ENCODE data around the gene DDX1.

Gene DDX1

DNA sequence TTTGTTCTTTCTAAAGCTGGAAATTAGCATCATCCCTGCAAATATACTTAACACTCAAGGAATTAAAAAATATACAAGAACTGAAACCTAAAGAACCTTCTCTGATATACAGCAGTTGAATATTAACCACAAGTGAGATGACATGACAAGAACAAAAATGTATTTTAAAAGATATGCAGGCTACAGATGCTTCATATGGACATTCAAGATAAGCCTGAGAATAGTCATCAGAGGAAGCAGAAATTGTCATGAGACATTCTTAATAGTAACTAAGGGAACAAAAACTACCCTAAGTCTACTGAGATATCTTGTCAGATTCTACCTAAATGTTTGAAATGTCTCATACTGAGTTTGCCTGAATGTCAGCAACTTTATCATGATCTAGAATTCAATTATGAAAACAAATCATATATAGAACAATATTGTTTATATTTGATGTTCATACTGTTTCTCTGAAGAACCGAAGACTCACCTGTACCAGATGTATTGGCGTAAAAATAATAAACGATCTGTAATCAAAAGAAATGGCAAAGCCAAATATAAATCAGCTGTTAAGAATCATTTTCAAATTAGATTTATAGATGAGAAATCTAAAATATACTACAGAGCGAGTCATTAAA, 35.2 kb upstream of the DDX1 start:
- Histone ChIP-seq H3K4me1 (peaks cover 7% of the 10 kb centered on the region; the same call in 1 of the 2 replicates), H3K9me3 (no peaks in the 10 kb centered on the region), H3K27me3 (no peaks in the 10 kb centered on the region), H3K4me3 (ENCODE audit: low read depth, low read length) (no peak overlapping the region), H3K36me3 (peaks cover 7% of the 10 kb centered on the region)
- no peak for DNase-seq
- TF ChIP-seq, protein P1, sequence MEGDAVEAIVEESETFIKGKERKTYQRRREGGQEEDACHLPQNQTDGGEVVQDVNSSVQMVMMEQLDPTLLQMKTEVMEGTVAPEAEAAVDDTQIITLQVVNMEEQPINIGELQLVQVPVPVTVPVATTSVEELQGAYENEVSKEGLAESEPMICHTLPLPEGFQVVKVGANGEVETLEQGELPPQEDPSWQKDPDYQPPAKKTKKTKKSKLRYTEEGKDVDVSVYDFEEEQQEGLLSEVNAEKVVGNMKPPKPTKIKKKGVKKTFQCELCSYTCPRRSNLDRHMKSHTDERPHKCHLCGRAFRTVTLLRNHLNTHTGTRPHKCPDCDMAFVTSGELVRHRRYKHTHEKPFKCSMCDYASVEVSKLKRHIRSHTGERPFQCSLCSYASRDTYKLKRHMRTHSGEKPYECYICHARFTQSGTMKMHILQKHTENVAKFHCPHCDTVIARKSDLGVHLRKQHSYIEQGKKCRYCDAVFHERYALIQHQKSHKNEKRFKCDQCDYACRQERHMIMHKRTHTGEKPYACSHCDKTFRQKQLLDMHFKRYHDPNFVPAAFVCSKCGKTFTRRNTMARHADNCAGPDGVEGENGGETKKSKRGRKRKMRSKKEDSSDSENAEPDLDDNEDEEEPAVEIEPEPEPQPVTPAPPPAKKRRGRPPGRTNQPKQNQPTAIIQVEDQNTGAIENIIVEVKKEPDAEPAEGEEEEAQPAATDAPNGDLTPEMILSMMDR (IDR thresholded peaks at IDR 0.05; ENCODE audit: low read depth, low read length), result no peak

DNA sequence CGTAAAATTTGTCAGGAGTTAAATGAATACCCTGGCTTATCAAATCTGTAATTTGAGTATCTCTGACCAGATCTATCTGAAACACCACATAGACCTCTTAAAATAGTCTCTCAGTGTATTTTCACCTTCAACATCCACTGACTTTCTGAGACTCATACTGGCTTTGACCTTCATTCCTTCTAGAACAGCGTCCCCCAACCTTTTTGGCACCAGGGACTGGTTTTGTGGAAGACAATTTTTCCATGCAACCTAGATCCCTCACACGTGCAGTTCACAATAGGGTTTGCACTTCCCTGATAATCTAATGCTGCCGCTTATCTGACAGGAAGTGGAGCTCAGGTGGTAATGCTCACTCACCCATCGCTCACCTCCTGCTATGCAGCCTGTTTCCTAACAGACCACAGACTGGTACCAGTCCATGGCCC, 33.8 kb upstream of the DDX1 start:
- Histone ChIP-seq H3K9me3 (no peaks in the 10 kb centered on the region), H3K4me1 (peaks cover 12% of the 10 kb centered on the region; the same call in 1 of the 2 replicates), H3K27me3 (no peaks in the 10 kb centered on the region), H3K4me3 (ENCODE audit: low read depth, low read length) (no peak overlapping the region), H3K36me3 (peaks cover 5% of the 10 kb centered on the region)
- TF ChIP-seq, protein P1 (IDR thresholded peaks at IDR 0.05; ENCODE audit: low read depth, low read length), result no peak
- no peak for DNase-seq

DNA sequence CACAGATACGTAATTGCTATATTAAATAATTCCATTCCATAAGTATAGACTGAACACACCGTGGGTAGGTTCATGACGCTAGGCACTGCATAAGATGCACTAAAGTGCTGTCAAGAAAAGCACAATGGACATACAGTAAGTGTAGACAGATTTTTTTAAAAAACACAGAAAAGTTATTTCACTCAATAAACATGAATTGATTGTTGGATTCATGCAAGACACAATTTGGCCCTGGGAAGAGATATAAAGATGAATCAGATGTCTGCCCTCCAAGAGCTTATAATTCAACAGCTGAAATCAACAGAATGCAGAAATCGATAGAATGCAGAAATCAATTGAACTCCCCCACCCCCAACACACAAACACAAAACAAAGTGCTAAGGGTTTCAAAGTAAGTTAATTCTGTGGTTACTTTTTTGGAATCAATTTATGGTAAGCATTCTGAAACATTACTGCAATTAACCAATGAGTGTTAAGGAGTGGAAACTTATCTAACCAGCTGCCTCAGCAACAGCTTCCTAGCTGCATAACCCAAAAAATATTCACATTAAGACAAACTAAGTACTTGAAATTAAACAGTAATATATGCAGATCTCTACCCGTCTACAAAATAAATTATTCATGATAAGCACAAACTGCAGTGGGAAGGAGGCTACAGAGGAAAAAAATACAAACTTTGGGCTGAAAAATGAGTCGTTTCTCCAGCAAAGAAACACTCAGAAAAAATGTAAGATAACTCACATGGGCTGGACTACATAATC, 32.1 kb upstream of the DDX1 start:
- H3K4me1 ChIP-seq, result peaks cover 12% of the 10 kb centered on the region; the same call in 1 of the 2 replicates

DNA sequence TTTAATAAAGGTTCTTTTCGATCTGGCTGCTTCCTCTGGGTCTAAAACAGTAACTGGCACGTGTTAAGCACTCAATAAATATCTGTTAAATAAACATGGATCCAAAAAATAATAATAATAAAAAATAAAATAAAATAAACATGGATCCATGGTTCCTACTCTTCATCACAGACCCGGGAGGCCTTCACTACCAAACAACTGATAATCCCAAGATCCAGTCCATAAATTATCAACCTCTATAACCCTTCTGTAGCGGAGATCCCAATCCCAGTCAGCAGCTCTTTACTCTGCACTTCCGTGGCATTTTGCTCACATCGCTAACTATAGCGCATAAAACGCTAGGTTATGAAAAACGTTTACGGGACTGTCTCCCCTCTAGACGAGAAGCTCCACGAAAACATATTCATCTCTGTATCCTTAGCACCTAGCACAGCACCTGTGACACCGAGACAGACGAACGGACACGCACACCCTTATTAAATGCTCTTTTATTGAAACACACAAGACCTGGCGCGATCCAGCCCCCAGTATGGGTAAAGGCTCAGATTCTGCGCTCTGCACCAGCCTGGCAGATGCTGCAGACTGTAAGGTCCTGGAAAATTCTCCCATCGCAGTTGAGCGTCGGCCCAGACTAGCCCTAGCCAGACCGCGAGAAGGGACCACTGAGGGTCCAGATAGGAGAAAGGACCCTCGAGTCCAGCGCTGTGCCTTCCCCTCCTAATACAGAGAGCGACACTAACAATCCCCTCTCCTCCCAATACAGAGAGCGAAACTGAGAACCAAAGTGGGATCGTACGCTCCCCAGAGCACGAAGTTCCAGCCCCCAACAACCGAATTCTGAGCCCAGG, 31.3 kb upstream of the DDX1 start:
- DNase-seq, result peak; percentile 38
- H3K4me1 ChIP-seq, result peaks cover 12% of the 10 kb centered on the region; the same call in 1 of the 2 replicates
- peak overlapping the region; percentile 87 for H3K4me3 ChIP-seq (ENCODE audit: low read depth, low read length)
- TF ChIP-seq, protein P1 (IDR thresholded peaks at IDR 0.05; ENCODE audit: low read depth, low read length), result no peak
- no peaks in the 10 kb centered on the region for H3K27me3 ChIP-seq
- no peaks in the 10 kb centered on the region for H3K9me3 ChIP-seq
- H3K36me3 ChIP-seq, result no peaks in the 10 kb centered on the region

More for the DNA sequence above, 32.1 kb upstream of the DDX1 start:
- Histone ChIP-seq H3K27me3 (no peaks in the 10 kb centered on the region), H3K4me3 (ENCODE audit: low read depth, low read length) (peak overlapping the region; percentile 87), H3K36me3 (no peaks in the 10 kb centered on the region; the same call in 1 of the 2 replicates), H3K9me3 (no peaks in the 10 kb centered on the region)
- TF ChIP-seq, protein P1 (IDR thresholded peaks at IDR 0.05; ENCODE audit: low read depth, low read length), result no peak
- no peak for DNase-seq

DNA sequence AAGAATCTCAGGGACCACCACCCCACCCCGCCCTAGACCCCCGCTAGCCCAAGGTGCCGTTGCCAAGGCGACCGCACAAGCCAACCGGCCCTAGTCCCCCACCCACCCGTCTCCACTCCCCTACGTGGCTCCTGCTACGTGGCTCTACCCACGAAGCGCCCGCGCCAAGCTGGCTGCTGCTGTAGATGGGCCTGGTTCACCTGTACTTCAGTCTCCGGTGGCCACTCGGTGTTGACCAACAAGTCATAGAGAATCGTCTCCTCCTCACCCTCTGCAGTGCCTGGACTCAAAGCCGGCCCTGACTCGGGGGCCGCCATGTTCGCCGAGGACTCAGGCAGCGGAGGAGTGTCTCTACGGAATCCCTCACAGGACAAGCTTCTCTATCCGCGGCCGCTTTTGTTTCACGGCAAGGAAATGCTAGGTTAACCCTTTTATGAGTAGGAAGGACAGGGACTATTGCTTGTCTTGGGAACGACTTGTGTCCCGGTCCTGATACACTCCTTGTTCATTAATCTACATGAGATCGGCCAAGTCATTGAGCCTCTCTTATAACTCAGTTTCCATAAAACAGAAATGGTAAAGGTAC, 30.6 kb upstream of the DDX1 start, which contains the start of gene NBAS:
Gene NBAS, minus strand, starts transcription at position 347 of the 586 bp plus-strand sequence. Its CDS starts 30 bp downstream, at position 317.
- Histone ChIP-seq H3K4me1 (peaks cover 12% of the 10 kb centered on the region; the same call in 1 of the 2 replicates), H3K4me3 (ENCODE audit: low read depth, low read length) (peak within 1 kb of the TSS; percentile 87), H3K36me3 (no peaks in the 10 kb centered on the region), H3K9me3 (no peaks in the 10 kb centered on the region), H3K27me3 (no peaks in the 10 kb centered on the region)
- DNase-seq, result peak; percentile 84
- TF ChIP-seq, protein P1 (IDR thresholded peaks at IDR 0.05; ENCODE audit: low read depth, low read length), result no peak
